Caki2 (cell line): ENCODE measurements around the gene WEE2. TPM values are rescaled to one million over a fixed set of nuclear protein-coding genes. Genes with fewer than 3 reads are reported as not detected.

Experiments used
- DNase-seq: peaks from one replicate; pipeline ENCODE4 v3.0.0-alpha.2; 2015; ENCODE audit warnings: low read depth
- in situ Hi-C: cut with HindIII; loops from 2 replicates; pipeline ENCODE4 v1.10.0; 2016; ENCODE audit warnings: low sequenced_read_pairs, low pct_unique_long_range_greater_than_20kb, mixed read lengths
- total RNA-seq: library from RNA; depleted of rRNA; stranded (reverse); fragments of >200 nt; shearing (Covaris generic); gene quantifications from 2 replicates; pipeline ENCODE4 v1.2.3, GENCODE V29; 2014; ENCODE audit warnings: low replicate concordance

The WEE2 gene
- total RNA-seq, 1 experiment from 2014 or later, result not detected

DNA sequence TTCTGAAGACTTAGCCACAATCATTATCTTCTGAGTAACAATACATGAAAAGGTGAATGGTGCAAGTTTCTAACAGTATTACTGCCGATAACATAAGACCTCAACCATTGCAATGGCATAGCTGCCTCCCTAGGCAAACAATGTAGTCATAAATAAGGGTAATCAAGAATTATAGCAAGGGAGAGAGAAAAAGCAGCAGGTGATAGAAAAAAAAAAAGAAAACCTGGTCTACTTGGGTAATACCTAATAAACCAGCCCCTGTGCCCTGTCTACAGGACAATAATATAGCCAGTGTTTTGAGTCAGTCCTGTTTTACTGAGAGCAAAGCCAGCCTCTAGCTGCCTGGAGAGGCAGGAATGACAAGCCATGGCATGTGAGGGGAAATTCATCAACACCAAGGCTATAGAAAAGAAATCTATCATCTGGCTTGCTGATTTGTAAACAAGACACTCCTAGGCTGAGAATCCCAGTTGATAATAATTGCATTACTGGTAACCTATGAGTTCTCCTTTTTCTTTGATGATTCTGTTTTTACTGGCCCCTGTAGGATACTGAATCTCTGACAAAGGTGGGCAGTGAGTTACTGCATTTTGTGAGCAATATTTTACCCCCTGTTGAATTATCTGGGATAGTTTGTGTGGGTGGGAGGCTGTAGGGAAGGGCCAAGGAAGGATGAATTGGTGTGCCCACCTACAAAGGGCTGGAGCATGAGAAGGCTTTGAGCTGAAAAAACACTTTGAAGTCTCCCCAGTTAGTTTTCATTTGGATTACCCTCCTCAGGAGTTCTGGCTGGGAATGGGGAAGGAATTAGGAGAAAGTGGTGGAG lies 1.7 kb upstream of the WEE2 start:
- no peak for DNase-seq
- in situ Hi-C loops, result no loop called here

- in situ Hi-C loops, result no loop called here
- no peak for DNase-seq
These were observed 1.2 kb downstream of the WEE2 start for GRCh38 chr7:141709318-141709717.

GRCh38 chr7:141709749-141710148 lies 1.6 kb downstream of the WEE2 start:
- in situ Hi-C loops, result no loop called here
- no peak for DNase-seq

DNA sequence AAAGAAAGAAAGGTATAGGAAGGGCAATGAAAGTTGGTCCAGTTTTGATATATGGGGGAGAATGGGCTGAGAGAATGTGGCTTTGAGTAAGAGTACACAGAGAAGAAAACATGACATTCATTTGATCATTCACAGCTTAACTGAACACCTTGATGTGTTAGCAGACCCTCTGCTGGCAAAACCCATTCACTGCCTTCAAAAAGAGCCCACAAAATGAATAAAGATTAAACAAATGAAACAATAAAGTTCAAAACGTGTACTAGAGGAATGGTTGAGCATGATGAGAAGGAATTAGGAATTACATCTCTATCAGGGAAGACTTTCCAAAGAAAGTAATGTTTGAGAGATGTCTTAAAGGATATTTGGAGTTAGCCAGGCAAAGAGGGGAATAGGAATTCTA lies 2.1 kb downstream of the WEE2 start:
- in situ Hi-C loops, result no loop called here
- no peak for DNase-seq

- no peak for DNase-seq
- in situ Hi-C loops, result no loop called here
These were observed 4.6 kb downstream of the WEE2 start for GRCh38 chr7:141712603-141713255.

GRCh38 chr7:141713890-141714289 lies 5.7 kb downstream of the WEE2 start:
- in situ Hi-C loops, result no loop called here
- no peak for DNase-seq

- in situ Hi-C loops, result no loop called here
- DNase-seq, result no peak
These were observed 6.4 kb downstream of the WEE2 start for GRCh38 chr7:141714571-141714970.

DNA sequence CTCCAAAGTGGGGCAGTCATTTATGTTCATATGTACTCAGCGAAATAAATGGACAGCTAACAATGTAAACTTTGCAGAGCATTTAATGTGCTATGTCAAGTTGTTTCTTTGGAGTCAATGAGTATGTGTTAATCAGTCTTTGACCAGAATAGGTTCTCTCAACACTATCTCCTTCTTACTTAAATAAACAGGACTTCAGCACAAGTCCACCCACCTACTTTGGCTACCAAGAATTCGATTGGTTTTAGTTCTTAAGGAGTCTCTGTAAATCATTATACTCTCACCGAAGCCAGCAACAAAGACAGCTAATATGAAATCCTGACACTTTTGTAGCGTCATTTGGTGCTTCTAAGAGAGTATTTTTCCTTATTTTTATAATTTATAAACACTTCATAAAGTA lies 6.9 kb downstream of the WEE2 start:
- no peak for DNase-seq
- in situ Hi-C loops, result no loop called here

DNA sequence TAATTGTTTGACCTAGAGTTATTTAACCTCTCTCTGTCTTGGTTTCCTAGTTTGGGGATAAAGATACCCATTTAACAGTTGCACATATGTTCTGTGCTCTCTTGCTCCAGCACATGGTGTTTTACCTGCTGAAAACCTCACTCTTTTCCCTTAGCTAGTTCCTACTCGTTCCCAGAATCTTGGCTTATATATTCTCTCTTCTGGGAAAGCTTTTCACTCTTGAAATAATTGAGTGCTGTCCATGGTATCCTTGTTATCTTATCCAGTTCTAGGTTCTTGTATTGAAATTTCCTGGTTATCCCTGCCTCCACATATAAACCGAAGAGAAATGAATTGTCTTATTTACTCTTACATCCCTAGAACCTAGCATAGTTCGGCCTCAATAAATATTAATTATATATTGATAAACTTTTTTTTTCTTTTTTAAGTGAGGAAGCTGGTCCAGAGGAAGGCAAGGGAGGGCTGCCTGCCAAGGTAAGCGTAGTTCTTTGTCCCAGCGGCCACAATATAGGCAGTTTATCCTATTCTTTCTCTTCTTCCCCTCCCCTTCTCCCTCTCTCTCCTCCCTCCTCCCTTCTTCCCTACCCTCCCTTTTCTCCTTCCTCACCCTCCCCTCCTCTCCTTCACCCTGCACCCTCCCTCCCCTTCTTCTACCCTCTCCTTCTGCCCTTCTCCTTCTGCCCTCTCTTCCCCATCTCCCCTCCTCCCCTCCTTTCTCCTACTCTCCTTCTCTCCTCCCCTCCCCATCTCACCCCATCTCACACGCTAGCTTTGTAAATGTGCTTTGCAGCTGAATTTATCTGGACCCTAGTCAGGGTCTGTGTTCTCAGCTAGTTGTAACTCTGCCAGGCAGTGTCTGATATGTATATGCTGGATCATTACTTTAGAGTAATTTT lies 7.9 kb downstream of the WEE2 start:
- in situ Hi-C loops, result no loop called here
- DNase-seq, result no peak

- in situ Hi-C loops, result no loop called here
- no peak for DNase-seq
These were observed 9.3 kb downstream of the WEE2 start for GRCh38 chr7:141717450-141717849.

- no peak for DNase-seq
- in situ Hi-C loops, result no loop called here
These were observed 14.4 kb downstream of the WEE2 start for GRCh38 chr7:141722529-141722928.

DNA sequence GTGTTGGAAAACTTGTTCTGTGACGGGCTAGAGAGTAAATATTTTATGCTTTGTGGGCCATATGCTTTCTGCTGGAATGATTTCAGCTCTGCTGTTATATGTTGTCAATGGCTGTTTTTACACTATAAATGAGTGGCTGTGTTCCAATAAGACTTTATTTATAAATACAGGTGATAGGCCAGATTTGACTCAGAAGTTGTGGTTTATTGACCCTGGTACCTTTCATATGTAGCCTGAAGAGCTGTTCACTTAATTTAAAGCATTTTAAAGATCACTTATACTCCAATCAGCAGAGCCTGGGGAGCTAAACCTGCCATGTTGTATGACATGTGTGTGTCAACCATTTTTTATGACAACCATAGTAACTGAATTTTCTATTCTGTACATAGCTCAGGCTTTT lies 20.9 kb downstream of the WEE2 start:
- in situ Hi-C loops, result no loop called here
- no peak for DNase-seq

DNA sequence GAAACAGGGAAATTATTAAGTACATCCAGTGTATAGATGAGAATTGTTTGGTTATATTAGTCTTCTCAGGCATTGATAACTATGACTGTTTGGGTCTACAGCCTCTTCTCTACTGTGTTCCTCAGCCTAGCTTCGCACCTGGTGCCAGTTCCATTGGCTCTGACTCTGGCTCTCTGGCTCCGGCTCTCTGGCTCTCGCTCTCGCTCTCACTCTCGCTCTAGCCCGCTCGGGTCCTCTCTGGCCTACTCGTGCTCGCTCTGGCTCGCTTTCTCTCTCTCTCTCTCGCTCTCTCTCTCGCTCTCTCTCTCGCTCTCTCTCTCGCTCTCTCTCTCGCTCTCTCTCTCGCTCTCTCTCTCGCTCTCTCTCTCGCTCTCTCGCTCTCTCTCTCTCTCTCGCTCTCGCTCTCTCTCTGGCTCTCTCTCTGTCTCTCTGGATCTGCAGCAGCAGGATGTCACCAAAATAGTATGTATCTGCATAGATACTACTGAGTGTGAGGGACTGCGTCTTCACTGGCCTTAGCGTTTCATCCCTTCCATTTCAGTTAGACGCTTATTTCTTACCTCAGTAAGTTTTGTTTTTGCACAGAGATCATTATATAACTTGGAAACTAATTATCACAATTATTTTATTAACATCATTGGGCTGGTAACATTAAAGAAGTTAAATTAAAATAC lies 23.5 kb downstream of the WEE2 start:
- no peak for DNase-seq
- in situ Hi-C loops, result no loop called here

DNA sequence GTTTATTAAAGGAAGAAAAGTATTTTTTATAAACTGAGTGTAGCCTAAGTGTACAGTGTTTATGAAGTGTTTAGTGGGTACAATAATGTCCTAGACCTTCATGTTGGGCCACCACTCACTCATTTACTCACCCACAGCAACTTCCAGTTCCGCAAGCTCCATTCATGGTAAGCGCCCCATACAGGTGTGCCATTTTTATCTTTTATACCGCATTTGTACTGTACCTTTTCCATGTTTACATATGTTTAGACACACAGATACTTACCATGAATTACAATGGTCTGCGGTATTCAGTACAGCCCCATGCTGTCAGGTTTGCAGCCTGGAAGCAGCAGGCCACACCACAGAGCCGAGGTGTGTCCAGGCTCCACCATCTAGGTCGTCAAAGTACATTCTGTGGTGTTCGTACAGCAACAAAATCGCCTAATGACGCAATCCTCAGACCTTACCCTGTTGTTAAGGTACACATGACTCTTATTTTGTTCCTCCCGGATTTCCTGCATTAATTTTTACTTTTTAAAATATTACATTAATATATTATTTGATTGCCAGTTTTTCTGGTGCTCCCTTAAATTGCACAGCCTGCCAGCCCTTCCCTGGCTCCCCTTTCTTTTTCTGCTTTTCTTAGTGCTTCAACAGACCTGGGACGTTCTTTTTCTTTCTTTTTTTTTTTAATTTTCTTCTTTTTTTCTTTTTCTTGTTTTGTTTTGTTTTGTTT lies 29.1 kb downstream of the WEE2 start:
- in situ Hi-C loops, result no loop called here
- peak; percentile 6 for DNase-seq

- peak; percentile 96 for DNase-seq
- in situ Hi-C loops, result no loop called here
These were observed 29.9 kb downstream of the WEE2 start, which contains the start of gene SSBP1 for GRCh38 chr7:141737836-141738591. SSBP1 (plus strand) TSS chr7:141738358; CDS start chr7:141739167, 809 bp downstream.

GRCh38 chr7:141738592-141739013 lies 30.4 kb downstream of the WEE2 start:
- in situ Hi-C loops, result no loop called here
- DNase-seq, result no peak

- in situ Hi-C loops, result no loop called here
- no peak for DNase-seq
These were observed 31.1 kb downstream of the WEE2 start for GRCh38 chr7:141739250-141739649.
